OCI-LY3 (cell line): ENCODE results near the gene RABAC1.

Experiments
- CTCF ChIP-seq: fragments of 200-600, 300-600 bp; sonication (generic); IDR thresholded peaks from 2 replicates; pipeline ENCODE4 v1.5.1; 2014; ENCODE audit warnings: antibody characterized with exemption, low read length, low read depth
- EZH2phosphoT487 ChIP-seq: fragments of 200-600 bp; shearing (Covaris generic); IDR thresholded peaks from 2 replicates; pipeline ENCODE4 v1.6.1; 2018; ENCODE audit warnings: antibody characterized with exemption, mixed run types, low read depth

GRCh38 chr19:41918095-41918494 lies 41.0 kb downstream of the RABAC1 start:
- TF ChIP-seq CTCF = no peak
- TF ChIP-seq EZH2phosphoT487 = no peak
